GM19397 (cell line): Measurements from ENCODE around the gene NMT2.
A peak's percentile ranks its signal among the peaks of the same experiment; 100 is the strongest.

Experiments
- ATAC-seq: cut with Tn5 transposase; IDR thresholded peaks from one replicate; pipeline ENCODE4 v1.9.1; 2021; ENCODE audit warnings: mild to moderate bottlenecking, moderate library complexity; ENCODE audit not compliant: unreplicated experiment

NMT2 gene

DNA sequence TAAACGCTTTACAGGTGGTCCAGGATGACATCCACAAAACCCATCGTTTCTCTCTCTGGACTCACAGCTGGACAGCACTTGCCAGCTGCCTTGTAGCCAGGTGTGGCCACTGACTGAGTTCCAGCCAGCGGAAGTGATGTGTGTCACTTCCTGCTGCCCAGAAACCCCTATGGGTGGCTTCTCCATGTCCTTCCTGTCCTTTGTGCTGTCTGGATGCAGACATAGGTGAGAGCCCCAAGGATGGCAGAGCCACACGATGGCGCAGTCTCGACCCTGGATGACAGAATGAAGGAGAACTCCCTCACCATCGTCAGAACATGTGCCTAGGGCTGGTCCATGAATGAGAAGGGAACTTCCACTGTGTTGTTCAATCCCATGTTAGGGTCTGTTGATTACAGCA is 22.1 kb downstream of the NMT2 start:
- no peak for ATAC-seq

- no peak for ATAC-seq
Observed at GRCh38 chr10:15144788-15145187, 23.7 kb downstream of the NMT2 start.

- peak; percentile 89 for ATAC-seq
Observed at GRCh38 chr10:15141136-15142054, 27.1 kb downstream of the NMT2 start.

DNA sequence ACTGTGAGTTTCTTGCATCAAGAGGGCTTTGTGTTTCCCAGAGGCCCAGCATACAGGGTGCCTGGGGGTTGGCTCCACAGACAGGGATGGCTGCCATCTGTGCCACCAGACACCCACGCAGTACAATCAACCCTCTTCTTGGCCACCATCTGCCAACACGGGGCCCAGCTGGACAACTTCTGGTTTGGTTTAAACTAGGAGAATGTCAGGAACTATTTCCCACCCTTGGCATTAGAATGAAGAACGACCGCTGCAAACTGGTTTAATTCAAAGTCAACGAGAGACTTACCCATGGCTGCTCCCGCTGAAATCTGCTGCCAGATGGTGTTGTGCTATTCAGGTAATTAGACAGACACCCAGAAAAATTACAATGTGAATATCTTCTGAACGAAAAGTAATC is 27.8 kb downstream of the NMT2 start:
- ATAC-seq, result no peak

DNA sequence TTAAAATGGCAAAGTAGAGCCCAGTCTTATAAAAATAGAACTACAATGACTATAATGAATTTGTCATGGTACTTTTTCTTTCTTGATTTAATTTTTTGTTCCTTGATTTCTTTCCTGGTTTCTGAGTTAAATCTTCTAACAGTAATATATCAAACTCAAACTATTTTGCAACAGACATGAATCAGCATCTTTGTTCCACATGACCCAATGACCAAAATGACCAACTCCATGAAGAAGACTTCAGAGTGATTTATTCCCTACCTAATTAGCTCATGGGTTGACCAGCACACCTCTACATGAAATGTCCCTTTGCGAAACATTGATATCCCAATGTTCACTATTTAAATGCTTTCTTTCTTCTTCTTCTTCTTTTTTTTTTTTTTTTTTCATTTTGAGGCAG is 30.9 kb downstream of the NMT2 start:
- ATAC-seq, result no peak

- ATAC-seq, result no peak
Observed at GRCh38 chr10:15137036-15137359, 31.5 kb downstream of the NMT2 start.

DNA sequence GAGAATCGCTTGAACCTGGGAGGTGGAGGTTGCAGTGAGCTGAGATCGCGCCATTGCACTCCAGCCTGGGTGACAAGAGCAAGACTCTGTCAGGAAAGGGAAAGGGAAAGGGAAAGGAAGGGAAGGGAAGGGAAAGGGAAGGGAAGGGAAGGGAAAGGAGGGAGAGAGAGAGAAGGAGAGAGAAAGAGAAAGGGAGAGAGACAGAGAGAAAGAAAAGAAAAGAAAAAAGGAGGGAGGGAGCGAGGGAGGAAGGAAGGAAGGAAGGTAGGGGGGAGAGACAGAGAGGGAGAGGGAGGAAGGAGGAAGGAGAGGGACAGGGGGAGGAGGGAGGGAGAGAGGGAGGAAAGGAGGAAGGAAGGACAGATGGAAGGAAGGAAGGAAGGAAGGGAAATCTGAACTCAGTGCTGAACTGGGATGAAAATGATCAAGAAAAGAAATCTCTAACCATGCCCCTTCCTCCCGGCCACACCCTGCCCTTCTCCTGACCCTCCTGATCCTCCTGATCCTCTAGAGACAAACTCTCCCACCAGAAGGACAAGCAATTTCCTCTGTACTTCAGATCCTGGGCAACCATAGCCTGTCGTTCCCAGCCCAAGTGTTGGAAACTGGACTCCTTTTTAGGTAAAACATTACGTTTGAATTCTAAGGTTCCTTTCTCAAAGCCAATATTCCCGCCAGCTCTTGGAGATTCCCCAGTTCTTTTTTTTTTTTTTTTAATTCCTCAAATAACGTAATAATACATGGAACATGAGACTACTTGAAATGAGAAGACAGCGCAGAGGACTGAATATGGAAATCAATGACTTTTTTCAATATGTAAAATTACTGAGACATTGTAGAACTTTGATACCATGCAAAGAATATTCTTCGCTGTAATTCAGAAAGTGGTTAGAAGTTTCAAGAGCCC is 32.1 kb downstream of the NMT2 start:
- ATAC-seq, result no peak

- no peak for ATAC-seq
Observed at GRCh38 chr10:15131330-15131729, 37.2 kb downstream of the NMT2 start.

GRCh38 chr10:15124908-15125307 is 43.6 kb downstream of the NMT2 start:
- ATAC-seq, result no peak

DNA sequence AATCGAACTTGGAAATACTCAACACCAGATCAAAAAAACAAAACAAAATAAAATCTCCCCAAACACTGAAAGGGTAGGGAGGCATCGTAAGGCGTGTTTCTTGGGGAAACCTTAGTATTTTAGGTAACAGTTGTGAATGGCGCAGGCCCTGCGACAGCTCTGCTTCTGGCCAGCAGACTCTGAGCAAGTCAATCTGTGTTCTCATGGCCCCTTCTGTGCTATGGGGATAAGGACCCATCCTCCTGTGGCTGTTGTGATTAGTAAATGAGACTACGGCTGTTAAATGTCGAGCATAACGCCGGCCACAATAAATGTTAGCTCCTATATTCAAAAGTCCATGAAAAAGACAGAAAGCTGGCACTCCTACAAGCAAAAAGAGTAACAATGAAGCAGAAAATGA is 44.3 kb downstream of the NMT2 start:
- no peak for ATAC-seq

GRCh38 chr10:15123749-15124184 is 44.7 kb downstream of the NMT2 start:
- ATAC-seq, result no peak

DNA sequence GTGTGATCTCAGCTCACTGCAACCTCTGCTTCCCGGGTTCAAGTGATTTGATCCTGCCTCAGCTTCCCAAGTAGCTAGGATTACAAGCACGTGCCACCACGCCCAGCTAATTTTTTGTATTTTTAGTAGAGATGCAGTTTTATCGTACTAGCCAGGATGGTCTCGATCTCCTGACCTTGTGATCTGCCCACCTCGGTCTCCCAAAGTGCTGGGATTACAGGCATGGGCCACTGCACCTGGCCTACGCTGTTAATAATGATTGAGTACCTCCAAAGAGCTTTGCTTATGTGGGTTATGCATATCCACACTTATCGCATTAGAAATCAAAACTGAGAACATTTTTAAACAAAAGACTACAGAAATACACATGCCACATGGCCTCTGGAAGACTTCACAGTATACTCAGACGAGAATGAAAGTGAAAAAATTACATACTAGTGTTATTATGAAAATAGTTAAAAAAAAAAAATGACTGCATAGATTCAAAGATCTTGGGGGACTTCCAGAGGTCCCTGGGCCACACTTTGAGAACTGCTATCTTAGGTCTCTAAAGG is 45.9 kb downstream of the NMT2 start:
- peak; percentile 86 for ATAC-seq

- ATAC-seq, result no peak
Observed at GRCh38 chr10:15121707-15122106, 46.8 kb downstream of the NMT2 start.

DNA sequence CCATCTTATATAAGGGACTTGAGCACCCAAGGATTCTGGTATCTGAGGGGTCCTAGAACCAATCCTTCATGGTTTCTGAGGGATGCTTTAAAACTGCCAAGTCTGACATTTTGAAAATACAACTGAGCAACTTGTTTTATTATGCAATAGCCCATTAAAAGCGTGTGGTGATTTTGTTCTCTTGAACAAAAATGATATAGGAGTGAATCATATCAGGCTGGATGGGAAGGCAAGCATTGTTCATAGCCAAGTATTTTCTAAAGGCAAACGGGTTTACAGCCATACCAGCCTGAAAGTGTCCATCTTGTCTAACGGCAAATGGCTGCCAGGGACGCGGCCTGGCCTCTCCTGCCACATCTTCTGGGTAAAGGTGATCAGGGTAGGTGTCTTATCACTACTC is 48.0 kb downstream of the NMT2 start:
- ATAC-seq, result no peak

GRCh38 chr10:15118615-15119014 is 49.9 kb downstream of the NMT2 start:
- no peak for ATAC-seq

DNA sequence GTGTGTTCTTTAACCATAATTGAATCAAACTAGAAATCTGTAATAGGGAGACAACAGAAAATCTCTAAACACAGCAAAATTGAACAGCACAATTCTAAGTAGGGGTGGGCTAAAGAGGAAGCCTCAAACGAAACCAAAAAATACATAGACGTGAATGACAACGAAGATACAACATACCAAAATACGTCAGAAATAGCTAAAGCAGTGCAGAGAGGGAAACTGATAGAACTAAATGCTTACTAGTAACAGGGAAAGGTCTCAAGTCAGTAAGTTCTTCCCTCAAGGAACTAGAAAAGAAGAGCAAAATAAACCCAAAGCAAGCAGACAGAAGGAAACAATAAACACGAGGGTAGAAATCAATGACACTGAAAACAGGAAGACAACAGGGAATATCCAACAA is 52.3 kb downstream of the NMT2 start:
- ATAC-seq, result no peak

- ATAC-seq, result no peak
Observed at GRCh38 chr10:15113766-15114165, 54.7 kb downstream of the NMT2 start.

DNA sequence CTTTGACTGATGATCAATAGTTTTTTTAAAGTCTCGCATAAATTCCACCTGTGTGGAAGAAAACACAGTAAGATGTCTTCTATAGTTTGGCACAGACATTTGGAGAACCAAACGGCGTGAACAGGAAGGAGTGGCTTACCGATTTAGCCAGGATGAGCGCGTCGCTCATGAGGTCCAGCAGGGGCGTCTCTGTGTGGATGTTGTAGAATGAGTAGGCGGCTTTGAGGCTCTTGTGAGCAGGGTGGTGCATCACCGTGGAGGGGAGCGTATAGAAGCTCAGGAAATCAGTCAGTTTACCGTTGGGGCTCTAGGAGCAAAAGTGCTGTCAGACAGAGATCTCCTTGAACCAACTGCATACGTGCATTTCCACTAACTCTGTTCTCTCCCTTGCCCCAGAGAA is 55.8 kb downstream of the NMT2 start:
- ATAC-seq, result no peak

DNA sequence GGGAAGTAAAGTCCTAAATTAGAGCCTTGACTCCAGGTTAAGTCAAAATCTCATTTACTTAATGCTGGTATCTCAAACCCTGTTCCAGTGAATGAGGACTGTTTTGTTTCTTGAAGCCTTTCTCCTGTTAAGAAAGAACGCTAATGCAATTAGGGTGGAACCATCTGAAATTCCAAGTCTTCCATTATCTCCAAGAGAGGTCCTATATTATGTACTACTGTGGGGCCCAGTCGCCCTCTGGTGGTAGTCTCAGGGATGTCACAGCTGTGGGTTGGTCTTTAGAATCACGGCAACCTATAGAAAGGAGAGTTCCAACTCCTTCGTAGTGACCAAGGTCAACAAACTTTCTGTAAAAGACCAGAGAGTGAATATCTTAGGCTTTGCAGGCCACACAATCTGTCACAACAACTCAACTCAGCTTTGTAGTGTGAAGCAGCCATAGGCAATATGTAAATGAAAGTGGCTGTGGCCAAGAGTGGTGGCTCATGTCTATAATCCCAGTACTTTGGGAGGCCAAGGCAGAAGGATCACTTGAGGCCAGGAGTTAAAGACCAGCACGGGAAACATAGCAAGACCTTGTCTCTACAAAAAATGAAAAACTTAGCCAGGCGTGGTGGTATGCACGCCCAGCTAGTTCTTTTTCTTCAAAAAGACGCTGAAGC is 62.0 kb downstream of the NMT2 start:
- ATAC-seq, result peak; percentile 66

GRCh38 chr10:15103513-15103912 is 65.0 kb downstream of the NMT2 start:
- ATAC-seq, result no peak

- no peak for ATAC-seq
Observed at GRCh38 chr10:15099886-15100285, 68.6 kb downstream of the NMT2 start.
